BLaER1 (cell line): Measurements from ENCODE around the gene CPEB1.
"Not testable (repeated sequence)": the region's sequence is repeated elsewhere in the genome, so short reads cannot be mapped to it uniquely, and the experiment has no call there.

ENCODE experiments used
- H3K27ac ChIP-seq: shearing (Covaris generic); formaldehyde crosslinking; 2 replicates; pipeline ENCODE4 v1.8.1; 2022
- H3K27me3 ChIP-seq: shearing (Covaris generic); formaldehyde crosslinking; 2 replicates; pipeline ENCODE4 v1.8.1; 2022
- H3K36me3 ChIP-seq: shearing (Covaris generic); formaldehyde crosslinking; 2 replicates; pipeline ENCODE4 v1.8.1; 2022
- H3K4me1 ChIP-seq: shearing (Covaris generic); formaldehyde crosslinking; 2 replicates; pipeline ENCODE4 v1.8.1; 2022
- H3K4me2 ChIP-seq: shearing (Covaris generic); formaldehyde crosslinking; 2 replicates; pipeline ENCODE4 v1.8.1; 2022
- H3K4me3 ChIP-seq: shearing (Covaris generic); formaldehyde crosslinking; 2 replicates; pipeline ENCODE4 v1.8.1; 2022
- H3K9ac ChIP-seq: shearing (Covaris generic); formaldehyde crosslinking; 2 replicates; pipeline ENCODE4 v1.8.1; 2022
- H3K9me3 ChIP-seq: shearing (Covaris generic); formaldehyde crosslinking; 2 replicates; pipeline ENCODE4 v1.8.1; 2022
- H4K20me1 ChIP-seq: shearing (Covaris generic); formaldehyde crosslinking; 2 replicates; pipeline ENCODE4 v1.8.1; 2022
- Cebpa-rat ChIP-seq: shearing (Covaris generic); IDR thresholded peaks from 2 replicates; pipeline ENCODE4 v1.8.1; 2022

Gene CPEB1

GRCh38 chr15:82650046-82650670 lies 3.0 kb upstream of the CPEB1 start:
- Histone ChIP-seq H3K27ac (no peak overlapping the region), H4K20me1 (no peaks in the 10 kb centered on the region), H3K4me1 (no peaks in the 10 kb centered on the region), H3K36me3 (no peaks in the 10 kb centered on the region), H3K4me2 (no peak overlapping the region), H3K27me3 (no peaks in the 10 kb centered on the region), H3K9ac (no peak overlapping the region), H3K4me3 (no peak overlapping the region), H3K9me3 (peaks cover 25% of the 10 kb centered on the region)
- TF ChIP-seq Cebpa-rat: no peak

- Histone ChIP-seq H3K4me1 (no peaks in the 10 kb centered on the region), H3K4me3 (no peak overlapping the region), H3K9ac (no peak overlapping the region), H3K9me3 (peaks cover 25% of the 10 kb centered on the region), H3K4me2 (no peak overlapping the region), H4K20me1 (no peaks in the 10 kb centered on the region), H3K27me3 (no peaks in the 10 kb centered on the region), H3K36me3 (no peaks in the 10 kb centered on the region), H3K27ac (no peak overlapping the region)
- no peak for TF ChIP-seq Cebpa-rat
These were observed 2.2 kb upstream of the CPEB1 start for GRCh38 chr15:82649226-82649999.

- Histone ChIP-seq H4K20me1 (no peaks in the 10 kb centered on the region), H3K4me2 (no peak overlapping the region), H3K36me3 (no peaks in the 10 kb centered on the region), H3K27me3 (no peaks in the 10 kb centered on the region), H3K9ac (no peak overlapping the region), H3K9me3 (peaks cover 25% of the 10 kb centered on the region), H3K4me1 (no peaks in the 10 kb centered on the region), H3K27ac (no peak overlapping the region), H3K4me3 (no peak overlapping the region)
- TF ChIP-seq Cebpa-rat: no peak
These were observed 1.3 kb upstream of the CPEB1 start for GRCh38 chr15:82648257-82649103.

GRCh38 chr15:82647835-82648256 lies 683 bp upstream of the CPEB1 start:
- no peak overlapping the region for H3K4me2 ChIP-seq
- H3K27me3 ChIP-seq: no peaks in the 10 kb centered on the region
- TF ChIP-seq Cebpa-rat: no peak

GRCh38 chr15:82646250-82647044 lies 716 bp downstream of the CPEB1 start:
- no peaks in the 10 kb centered on the region for H3K27me3 ChIP-seq

More at GRCh38 chr15:82647835-82648256, 683 bp upstream of the CPEB1 start:
- Histone ChIP-seq H3K4me3 (no peak overlapping the region), H3K36me3 (no peaks in the 10 kb centered on the region), H3K9me3 (peaks cover 25% of the 10 kb centered on the region), H3K27ac (no peak overlapping the region), H3K9ac (no peak overlapping the region), H3K4me1 (no peaks in the 10 kb centered on the region), H4K20me1 (no peaks in the 10 kb centered on the region)

GRCh38 chr15:82644967-82645852 lies 2.0 kb downstream of the CPEB1 start:
- H4K20me1 ChIP-seq, H3K27ac ChIP-seq, H3K27me3 ChIP-seq, H3K4me3 ChIP-seq, H3K9ac ChIP-seq, H3K4me2 ChIP-seq, H3K36me3 ChIP-seq, H3K4me1 ChIP-seq: not testable (repeated sequence)
- peaks cover 25% of the 10 kb centered on the region for H3K9me3 ChIP-seq

More at GRCh38 chr15:82646250-82647044, 716 bp downstream of the CPEB1 start:
- no peak overlapping the region for H3K4me3 ChIP-seq
- H3K27ac ChIP-seq: no peak overlapping the region
- TF ChIP-seq Cebpa-rat: no peak
- H3K4me2 ChIP-seq: no peak overlapping the region
- no peaks in the 10 kb centered on the region for H4K20me1 ChIP-seq
- peaks cover 25% of the 10 kb centered on the region for H3K9me3 ChIP-seq
- peaks cover 2% of the 10 kb centered on the region for H3K4me1 ChIP-seq
- H3K36me3 ChIP-seq: no peaks in the 10 kb centered on the region
- no peak overlapping the region for H3K9ac ChIP-seq

- Histone ChIP-seq H4K20me1 (no peaks in the 10 kb centered on the region), H3K9ac (no peak overlapping the region), H3K4me2 (no peak overlapping the region), H3K9me3 (peaks cover 25% of the 10 kb centered on the region), H3K27me3 (no peaks in the 10 kb centered on the region), H3K4me1 (peaks cover 7% of the 10 kb centered on the region), H3K4me3 (no peak overlapping the region), H3K27ac (no peak overlapping the region), H3K36me3 (no peaks in the 10 kb centered on the region)
- TF ChIP-seq Cebpa-rat: no peak
These were observed 3.2 kb downstream of the CPEB1 start for GRCh38 chr15:82643992-82644391.

- H3K4me1 ChIP-seq: peaks cover 7% of the 10 kb centered on the region
- peaks cover 15% of the 10 kb centered on the region for H3K9me3 ChIP-seq
- no peaks in the 10 kb centered on the region for H4K20me1 ChIP-seq
- no peak overlapping the region for H3K27ac ChIP-seq
- no peak for TF ChIP-seq Cebpa-rat
- H3K4me2 ChIP-seq: no peak overlapping the region
- no peaks in the 10 kb centered on the region for H3K36me3 ChIP-seq
- no peaks in the 10 kb centered on the region for H3K27me3 ChIP-seq
- no peak overlapping the region for H3K4me3 ChIP-seq
- no peak overlapping the region for H3K9ac ChIP-seq
These were observed 4.5 kb downstream of the CPEB1 start for GRCh38 chr15:82642656-82643055.
